ENCODE data around the gene PDLIM3.

- no peak for TF ChIP-seq GATA2 (IDR thresholded peaks at IDR 0.05; ENCODE audit: low read depth, low read length)
- TF ChIP-seq GATA3 (IDR thresholded peaks at IDR 0.05; ENCODE audit: low read depth, low read length), result no peak
Observed at GRCh38 chr4:185554365-185555126, 19.2 kb upstream of the PDLIM3 start.
